Measurements from ENCODE around the gene ANKRD40.

DNA sequence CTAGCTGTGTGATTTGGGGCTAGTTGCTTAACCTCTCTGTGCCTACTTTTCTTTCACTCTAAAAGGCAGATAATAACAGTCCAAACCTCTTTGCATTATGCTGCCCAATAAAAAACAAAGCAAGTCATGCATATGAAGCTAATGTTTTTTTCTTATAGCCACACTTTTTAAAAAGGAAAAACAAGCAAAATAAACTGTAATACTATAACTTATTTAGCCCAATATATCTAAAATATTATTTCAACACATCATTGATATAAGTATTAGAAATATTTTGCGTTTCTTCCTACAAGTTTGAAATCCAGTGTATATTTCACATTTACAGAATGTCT, 22.4 kb downstream of the ANKRD40 start:
- TF ChIP-seq EZH2 (IDR thresholded peaks at IDR 0.05) (no peak), EZH2phosphoT487 (IDR thresholded peaks at IDR 0.05) (no peak)
